ENCODE measurements around the gene PDE4C. TPM values are rescaled to one million over a fixed set of nuclear protein-coding genes. Genes with fewer than 3 reads are reported as not detected.

PDE4C gene
- total and polyA plus RNA-seq, 12 donors: 0.30 to 6.3 (median 1.1) TPM

DNA sequence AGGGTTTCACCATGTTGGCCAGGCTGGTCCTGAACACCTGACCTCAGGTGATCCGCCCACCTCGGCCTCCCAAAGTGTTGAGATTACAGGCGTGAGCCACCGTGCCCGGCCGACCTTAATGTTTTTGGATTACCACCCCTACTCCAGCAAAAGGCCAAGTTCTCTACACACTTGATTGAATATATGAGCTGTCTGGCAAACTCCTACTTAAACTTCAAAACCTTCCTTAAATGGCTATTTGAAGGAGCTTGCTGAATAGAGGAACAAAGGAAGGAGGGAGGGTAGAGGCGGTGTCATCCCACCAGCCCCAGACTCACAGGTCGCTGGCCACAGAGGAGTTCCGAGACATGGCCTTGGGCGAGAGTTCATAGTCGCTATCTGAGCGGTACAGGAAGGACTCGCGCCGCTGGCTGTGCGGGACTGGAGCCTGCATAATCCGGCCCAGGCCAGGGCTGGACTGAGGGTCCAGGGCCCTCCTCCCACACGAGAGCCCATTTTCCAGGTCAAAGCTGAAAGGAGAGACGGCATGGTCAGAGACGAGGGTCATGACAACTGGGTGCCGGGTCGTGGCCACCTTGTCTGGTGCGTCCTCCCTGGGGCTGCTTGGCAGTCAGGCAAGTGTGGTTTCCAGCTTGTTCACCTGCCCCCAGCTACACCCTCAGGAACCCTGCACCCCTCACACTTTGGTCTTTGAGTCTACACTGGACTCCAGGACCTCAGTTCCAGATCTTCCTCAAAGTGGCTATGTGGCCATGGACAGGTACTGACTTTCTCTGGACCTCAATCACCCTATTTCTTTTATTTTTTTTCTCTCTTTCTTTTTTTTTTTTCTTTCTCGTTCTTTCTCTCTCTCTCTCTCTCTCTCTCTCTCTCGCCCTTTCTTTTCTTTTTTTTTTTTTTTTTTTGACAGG lies 4.2 kb downstream of the PDE4C start:
- no peak overlapping the region for H3K27ac ChIP-seq
- TF ChIP-seq, protein P1, sequence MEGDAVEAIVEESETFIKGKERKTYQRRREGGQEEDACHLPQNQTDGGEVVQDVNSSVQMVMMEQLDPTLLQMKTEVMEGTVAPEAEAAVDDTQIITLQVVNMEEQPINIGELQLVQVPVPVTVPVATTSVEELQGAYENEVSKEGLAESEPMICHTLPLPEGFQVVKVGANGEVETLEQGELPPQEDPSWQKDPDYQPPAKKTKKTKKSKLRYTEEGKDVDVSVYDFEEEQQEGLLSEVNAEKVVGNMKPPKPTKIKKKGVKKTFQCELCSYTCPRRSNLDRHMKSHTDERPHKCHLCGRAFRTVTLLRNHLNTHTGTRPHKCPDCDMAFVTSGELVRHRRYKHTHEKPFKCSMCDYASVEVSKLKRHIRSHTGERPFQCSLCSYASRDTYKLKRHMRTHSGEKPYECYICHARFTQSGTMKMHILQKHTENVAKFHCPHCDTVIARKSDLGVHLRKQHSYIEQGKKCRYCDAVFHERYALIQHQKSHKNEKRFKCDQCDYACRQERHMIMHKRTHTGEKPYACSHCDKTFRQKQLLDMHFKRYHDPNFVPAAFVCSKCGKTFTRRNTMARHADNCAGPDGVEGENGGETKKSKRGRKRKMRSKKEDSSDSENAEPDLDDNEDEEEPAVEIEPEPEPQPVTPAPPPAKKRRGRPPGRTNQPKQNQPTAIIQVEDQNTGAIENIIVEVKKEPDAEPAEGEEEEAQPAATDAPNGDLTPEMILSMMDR (IDR thresholded peaks at IDR 0.05): no peak
- no peaks in the 10 kb centered on the region for H3K36me3 ChIP-seq
- H3K9me3 ChIP-seq: no peaks in the 10 kb centered on the region
- H3K4me3 ChIP-seq: no peak overlapping the region
- 86% methylated on average over 25 of the region's 25 CpGs for WGBS, 2 donors
- ATAC-seq: no peak
- H3K4me1 ChIP-seq: peaks cover 13 to 30% (median 25%) of the 10 kb centered on the region in 9 donors
- DNase-seq: no peak
- intact Hi-C loops (cut with DNase I): no loop called here
- H3K27me3 ChIP-seq: peaks cover 6 to 51% (median 45%) of the 10 kb centered on the region in 7 donors

DNA sequence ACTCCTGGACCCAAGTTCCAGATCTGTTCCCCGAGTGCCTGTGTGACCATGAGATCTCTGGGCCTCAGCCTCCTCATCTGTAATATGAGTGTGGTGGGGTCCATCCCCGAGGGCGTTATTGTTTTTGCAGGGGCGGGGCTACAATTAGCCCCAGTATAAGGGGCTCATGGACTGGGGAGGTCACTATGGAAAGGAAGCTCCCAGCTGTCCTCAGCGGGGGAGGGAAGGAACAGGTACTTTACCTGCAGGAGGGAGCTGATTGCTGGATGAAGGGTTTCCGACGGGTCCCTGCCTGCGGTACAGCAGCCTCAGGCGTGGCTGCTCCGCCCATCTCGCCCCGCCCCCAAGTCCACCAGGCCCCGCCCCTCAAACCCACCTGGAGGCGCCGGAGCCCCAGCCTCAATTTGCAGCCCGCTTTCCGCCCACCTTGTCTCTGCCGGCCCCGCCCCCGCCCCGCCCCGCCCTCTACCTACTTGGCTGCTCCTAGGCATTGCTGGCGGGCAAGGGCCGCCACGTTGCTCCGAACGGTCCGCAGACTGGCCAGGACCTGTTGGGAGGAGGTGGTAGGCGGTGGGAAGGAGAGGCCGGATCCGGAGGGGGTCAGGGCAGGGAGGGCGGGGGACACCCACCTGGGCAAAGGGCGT lies 5.5 kb downstream of the PDE4C start:
- no peak for ATAC-seq
- intact Hi-C loops (cut with DNase I): no loop called here
- H3K27me3 ChIP-seq: peaks cover 5 to 38% (median 32%) of the 10 kb centered on the region in 7 donors
- no peak overlapping the region for H3K27ac ChIP-seq
- no peaks in the 10 kb centered on the region for H3K9me3 ChIP-seq
- DNase-seq: no peak
- TF ChIP-seq, protein P1 (IDR thresholded peaks at IDR 0.05): no peak
- H3K36me3 ChIP-seq: no peaks in the 10 kb centered on the region
- 10 to 13% methylated on average over 31 to 33 of the region's 33 CpGs for WGBS, 2 donors
- no peak overlapping the region for H3K4me3 ChIP-seq
- H3K4me1 ChIP-seq: peaks cover 7 to 21% (median 17%) of the 10 kb centered on the region in 9 donors

DNA sequence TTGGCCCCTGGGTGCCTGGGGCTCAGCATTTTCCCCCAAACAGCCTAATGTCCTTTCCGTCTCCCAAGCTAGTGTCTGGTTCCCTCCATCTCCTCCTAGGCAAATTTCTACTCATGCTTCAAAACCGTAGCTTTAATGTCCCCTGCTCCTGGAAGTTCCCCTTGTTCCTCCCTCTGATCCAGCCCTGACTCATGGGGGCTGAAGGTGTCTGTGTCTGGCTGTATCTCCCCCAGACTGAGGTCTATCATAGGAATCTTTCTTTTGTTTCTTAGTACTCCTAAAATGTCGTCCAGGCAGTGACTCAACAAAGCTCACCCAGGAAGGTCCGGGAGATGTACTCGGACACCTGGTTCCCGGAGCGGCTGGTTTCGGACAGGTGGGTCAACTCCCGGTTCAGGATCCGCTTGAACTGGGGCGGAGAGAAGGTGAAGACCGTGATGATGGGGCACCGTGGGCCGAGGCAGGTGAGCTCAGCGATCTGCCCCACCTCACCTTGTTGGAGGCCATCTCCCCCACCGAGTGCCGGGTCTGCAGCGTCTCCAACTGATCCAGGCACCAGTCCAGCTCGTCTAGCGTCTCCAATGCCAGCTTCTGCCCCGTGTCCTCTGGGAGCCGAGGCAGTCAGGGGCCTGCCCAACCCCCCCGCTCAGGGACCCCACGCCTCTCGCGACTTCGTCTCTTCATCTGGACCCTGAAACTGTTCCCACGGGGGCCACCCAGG lies 6.2 kb downstream of the PDE4C start:
- intact Hi-C loops (cut with DNase I): no loop called here
- Histone ChIP-seq H3K4me3 (no peak overlapping the region), H3K4me1 (peaks cover 4 to 14% (median 10%) of the 10 kb centered on the region in 9 donors), H3K27ac (no peak overlapping the region), H3K9me3 (no peaks in the 10 kb centered on the region), H3K27me3 (peaks cover 4 to 31% (median 25%) of the 10 kb centered on the region in 7 donors), H3K36me3 (no peaks in the 10 kb centered on the region)
- no peak for ATAC-seq
- TF ChIP-seq, protein P1 (IDR thresholded peaks at IDR 0.05): no peak
- 63 to 66% methylated on average over 28 of the region's 28 CpGs for WGBS, 2 donors
- DNase-seq: no peak

DNA sequence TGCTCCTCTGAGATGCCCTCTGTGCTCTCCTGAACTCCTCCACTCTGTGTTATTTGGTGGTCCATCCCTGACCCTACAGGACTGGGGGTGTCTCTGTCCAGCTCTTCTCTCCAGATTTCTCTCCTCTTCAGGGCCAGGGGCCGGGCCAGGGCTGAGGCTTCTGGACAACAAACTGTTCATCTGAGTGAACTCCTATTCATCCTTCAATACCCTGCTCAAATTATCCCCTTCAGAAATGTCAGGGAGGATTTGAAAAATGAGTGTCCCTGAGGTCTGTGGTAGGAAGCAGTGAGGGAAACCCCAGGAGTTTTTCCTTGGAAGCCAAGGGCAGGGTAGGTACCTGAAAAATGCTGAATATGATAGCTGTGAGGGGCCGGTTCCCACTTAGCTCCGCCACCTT lies 7.6 kb downstream of the PDE4C start:
- Histone ChIP-seq H3K36me3 (no peaks in the 10 kb centered on the region), H3K9me3 (no peaks in the 10 kb centered on the region), H3K4me3 (no peak overlapping the region), H3K27me3 (peaks cover 0 to 26% (median 20%) of the 10 kb centered on the region in 7 donors), H3K4me1 (peaks cover 0 to 3% (median 0%) of the 10 kb centered on the region in 9 donors), H3K27ac (no peak overlapping the region)
- intact Hi-C loops (cut with DNase I): no loop called here
- ATAC-seq: no peak
- no peak for DNase-seq
- 87% methylated on average over 3 of the region's 3 CpGs for WGBS, 2 donors
- TF ChIP-seq, protein P1 (IDR thresholded peaks at IDR 0.05): no peak
